HG02759 (cell line): ENCODE data around the gene CEACAM8.
"Not testable (repeated sequence)": the region's sequence is repeated elsewhere in the genome, so short reads cannot be mapped to it uniquely, and the experiment has no call there.

Experiments used
- ATAC-seq: cut with Tn5 transposase; IDR thresholded peaks from one replicate; pipeline ENCODE4 v1.9.1; 2021; ENCODE audit warnings: mild to moderate bottlenecking, moderate library complexity; ENCODE audit not compliant: unreplicated experiment

Gene CEACAM8

GRCh38 chr19:42546831-42547500 lies 47.8 kb downstream of the CEACAM8 start:
- ATAC-seq: no peak

GRCh38 chr19:42544146-42544545 lies 50.6 kb downstream of the CEACAM8 start:
- ATAC-seq: no peak

GRCh38 chr19:42542791-42543190 lies 51.9 kb downstream of the CEACAM8 start:
- ATAC-seq: no peak

GRCh38 chr19:42540071-42540553 lies 54.6 kb downstream of the CEACAM8 start:
- no peak for ATAC-seq

GRCh38 chr19:42538841-42539709 lies 55.6 kb downstream of the CEACAM8 start:
- no peak for ATAC-seq

GRCh38 chr19:42535276-42535675 lies 59.4 kb downstream of the CEACAM8 start:
- ATAC-seq: not testable (repeated sequence)

- no peak for ATAC-seq
Measured at GRCh38 chr19:42534391-42534790, 60.3 kb downstream of the CEACAM8 start.

- ATAC-seq: no peak
Measured at GRCh38 chr19:42532891-42533290, 61.8 kb downstream of the CEACAM8 start.

- ATAC-seq: no peak
Measured at GRCh38 chr19:42531313-42531712, 63.4 kb downstream of the CEACAM8 start.
